Measurements from ENCODE around the gene NRCAM. TPM values are rescaled to one million over a fixed set of nuclear protein-coding genes. Genes with fewer than 3 reads are reported as not detected.

Gene NRCAM
- total RNA-seq, 2 experiments from 2014 or later = 3.4 to 7.0 TPM

DNA sequence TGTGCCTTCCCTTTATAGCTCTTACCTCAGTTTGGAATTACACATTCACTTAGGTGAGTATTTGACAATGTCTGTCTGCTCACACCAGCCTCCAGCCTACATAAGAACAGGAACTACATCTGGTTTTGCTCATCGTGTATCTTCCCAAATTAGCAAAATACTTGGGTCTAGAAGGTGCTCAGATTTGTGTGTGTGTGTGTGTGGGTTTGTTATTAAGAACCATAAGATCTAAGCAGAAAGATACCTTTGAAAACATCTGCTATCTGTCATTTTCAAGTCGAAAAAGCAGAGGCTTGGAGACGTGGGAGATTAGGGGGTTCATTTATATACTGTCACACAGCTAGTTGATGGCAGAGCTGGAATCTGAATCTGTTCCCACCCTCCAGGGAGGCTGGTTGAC lies 311.3 kb downstream of the NRCAM start:
- no peaks in the 10 kb centered on the region for H3K36me3 ChIP-seq (ENCODE audit: insufficient read depth, low read length)
- TF ChIP-seq, protein P1, sequence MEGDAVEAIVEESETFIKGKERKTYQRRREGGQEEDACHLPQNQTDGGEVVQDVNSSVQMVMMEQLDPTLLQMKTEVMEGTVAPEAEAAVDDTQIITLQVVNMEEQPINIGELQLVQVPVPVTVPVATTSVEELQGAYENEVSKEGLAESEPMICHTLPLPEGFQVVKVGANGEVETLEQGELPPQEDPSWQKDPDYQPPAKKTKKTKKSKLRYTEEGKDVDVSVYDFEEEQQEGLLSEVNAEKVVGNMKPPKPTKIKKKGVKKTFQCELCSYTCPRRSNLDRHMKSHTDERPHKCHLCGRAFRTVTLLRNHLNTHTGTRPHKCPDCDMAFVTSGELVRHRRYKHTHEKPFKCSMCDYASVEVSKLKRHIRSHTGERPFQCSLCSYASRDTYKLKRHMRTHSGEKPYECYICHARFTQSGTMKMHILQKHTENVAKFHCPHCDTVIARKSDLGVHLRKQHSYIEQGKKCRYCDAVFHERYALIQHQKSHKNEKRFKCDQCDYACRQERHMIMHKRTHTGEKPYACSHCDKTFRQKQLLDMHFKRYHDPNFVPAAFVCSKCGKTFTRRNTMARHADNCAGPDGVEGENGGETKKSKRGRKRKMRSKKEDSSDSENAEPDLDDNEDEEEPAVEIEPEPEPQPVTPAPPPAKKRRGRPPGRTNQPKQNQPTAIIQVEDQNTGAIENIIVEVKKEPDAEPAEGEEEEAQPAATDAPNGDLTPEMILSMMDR (IDR thresholded peaks at IDR 0.05) = no peak
- no peaks in the 10 kb centered on the region for H3K9me3 Mint-ChIP-seq
- peaks cover 9% of the 10 kb centered on the region for H3K27me3 Mint-ChIP-seq
- ATAC-seq (ENCODE audit: poor library complexity) = no peak
- no peak overlapping the region for H3K27ac Mint-ChIP-seq
- no peak overlapping the region for H3K27ac ChIP-seq (ENCODE audit: low read depth in 1 of 2, low read length in 2 of 2)
- intact Hi-C loops (cut with DNase I, micrococcal nuclease) = loop anchor here in 1 of 2 experiments (10.0 kb wide), 1 partner anchor 680 kb away; no protein-coding TSS in a partner anchor
- H3K4me1 Mint-ChIP-seq (ENCODE audit: low read depth) = no peaks in the 10 kb centered on the region
- no peak overlapping the region for H3K4me3 ChIP-seq (ENCODE audit: low read length)
- ChIA-PET CTCF (no interaction called here), POLR2A (no interaction called here)
- H3K4me1 ChIP-seq (ENCODE audit: insufficient read depth, low read length) = peaks cover 3% of the 10 kb centered on the region
- peaks cover 0 to 6% of the 10 kb centered on the region in 2 experiments for H3K27me3 ChIP-seq (ENCODE audit: control insufficient read depth in 1 of 2, insufficient read depth in 2 of 2, low read length in 2 of 2)
- H3K9me3 ChIP-seq (ENCODE audit: control insufficient read depth in 1 of 2, insufficient read depth in 1 of 2, low read length in 2 of 2) = no peaks in the 10 kb centered on the region
- DNase-seq = no peak
- no peak overlapping the region for H3K4me3 Mint-ChIP-seq
- no peaks in the 10 kb centered on the region for H3K36me3 Mint-ChIP-seq (ENCODE audit: low read depth)

DNA sequence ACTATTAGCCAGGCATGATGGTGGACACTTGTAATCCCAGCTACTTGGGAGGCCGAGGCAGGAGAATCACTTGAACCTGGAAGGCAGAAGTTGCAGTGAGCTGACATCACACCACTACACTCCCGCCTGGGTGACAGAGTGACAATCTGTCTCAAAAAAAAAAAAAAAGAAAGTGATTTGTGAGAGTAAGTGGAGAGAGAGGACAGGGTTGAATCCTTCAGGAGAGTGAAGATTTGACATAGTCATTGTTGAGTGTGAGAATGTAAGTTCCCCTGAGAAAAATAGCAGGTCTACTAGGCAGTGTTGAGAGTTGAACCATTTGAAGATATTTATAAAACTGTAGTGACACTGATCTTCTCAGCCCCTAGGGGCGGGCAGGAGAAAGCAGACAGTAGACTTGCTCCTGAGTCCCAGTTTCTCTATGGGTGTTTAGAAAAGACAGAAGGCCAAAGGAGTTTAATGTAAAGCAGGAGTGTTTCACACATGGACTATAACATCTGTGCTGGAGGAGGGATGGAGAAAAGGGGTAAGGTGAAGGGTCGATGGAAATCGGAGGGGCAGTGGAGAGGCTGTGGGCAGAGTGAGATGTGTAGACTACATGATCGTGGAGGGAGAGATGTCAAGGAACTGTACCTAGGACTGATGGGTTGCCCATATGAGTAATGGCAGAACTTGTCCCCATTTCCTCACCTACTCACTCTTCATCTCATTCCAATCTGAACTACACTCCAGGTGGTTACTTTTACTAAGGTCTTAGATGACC lies 312.4 kb downstream of the NRCAM start:
- no peak overlapping the region for H3K27ac ChIP-seq (ENCODE audit: low read depth in 1 of 2, low read length in 2 of 2)
- Mint-ChIP-seq H3K27ac (no peak overlapping the region), H3K36me3 (ENCODE audit: low read depth) (no peaks in the 10 kb centered on the region), H3K4me3 (no peak overlapping the region), H3K4me1 (ENCODE audit: low read depth) (no peaks in the 10 kb centered on the region), H3K27me3 (peaks cover 1% of the 10 kb centered on the region), H3K9me3 (no peaks in the 10 kb centered on the region)
- peaks cover 0 to 6% of the 10 kb centered on the region in 2 experiments for H3K27me3 ChIP-seq (ENCODE audit: control insufficient read depth in 1 of 2, insufficient read depth in 2 of 2, low read length in 2 of 2)
- ChIA-PET POLR2A (no interaction called here), CTCF (no interaction called here)
- TF ChIP-seq, protein P1 (IDR thresholded peaks at IDR 0.05) = no peak
- DNase-seq (no peak), ATAC-seq (ENCODE audit: poor library complexity) (no peak)
- no peaks in the 10 kb centered on the region for H3K9me3 ChIP-seq (ENCODE audit: control insufficient read depth in 1 of 2, insufficient read depth in 1 of 2, low read length in 2 of 2)
- no peak overlapping the region for H3K4me3 ChIP-seq (ENCODE audit: low read length)
- H3K36me3 ChIP-seq (ENCODE audit: insufficient read depth, low read length) = no peaks in the 10 kb centered on the region
- intact Hi-C loops (cut with DNase I, micrococcal nuclease) = loop anchor here in 1 of 2 experiments (2.0 to 10.0 kb wide), 2 partner anchors 679 to 997 kb away; no protein-coding TSS in a partner anchor
- H3K4me1 ChIP-seq (ENCODE audit: insufficient read depth, low read length) = peaks cover 3% of the 10 kb centered on the region

DNA sequence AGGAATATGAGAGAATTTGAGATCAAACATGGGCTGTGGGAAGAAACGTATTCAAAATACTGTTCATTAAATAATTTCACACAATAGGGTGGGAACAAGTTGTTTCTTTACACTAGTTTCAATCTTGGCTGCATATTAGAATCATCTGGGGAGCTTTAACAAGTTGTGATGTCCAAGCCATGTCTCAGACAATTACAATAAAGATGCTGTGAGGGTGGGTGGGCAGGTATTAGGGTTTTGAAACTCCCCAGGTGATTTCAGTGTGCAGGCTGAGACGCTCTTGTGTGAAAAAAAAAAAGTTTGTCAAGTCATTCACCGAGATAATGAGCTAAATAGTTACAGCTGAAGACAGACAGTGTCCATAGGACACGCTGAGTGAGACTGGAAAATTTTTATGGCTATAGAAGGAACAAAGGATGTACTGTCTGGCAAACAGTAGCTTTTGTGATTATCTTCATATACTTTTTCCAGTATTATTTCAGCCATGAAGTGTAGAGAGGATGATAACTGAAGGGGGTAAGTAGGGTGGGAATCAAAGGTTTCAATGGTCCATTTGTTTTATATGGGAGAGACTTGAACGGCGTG lies 313.5 kb downstream of the NRCAM start:
- Mint-ChIP-seq H3K36me3 (ENCODE audit: low read depth) (no peaks in the 10 kb centered on the region), H3K27me3 (no peaks in the 10 kb centered on the region), H3K4me1 (ENCODE audit: low read depth) (no peaks in the 10 kb centered on the region), H3K4me3 (no peak overlapping the region), H3K9me3 (no peaks in the 10 kb centered on the region), H3K27ac (no peak overlapping the region)
- Histone ChIP-seq H3K4me3 (ENCODE audit: low read length) (no peak overlapping the region), H3K27ac (ENCODE audit: low read depth in 1 of 2, low read length in 2 of 2) (no peak overlapping the region), H3K9me3 (ENCODE audit: control insufficient read depth in 1 of 2, insufficient read depth in 1 of 2, low read length in 2 of 2) (no peaks in the 10 kb centered on the region), H3K4me1 (ENCODE audit: insufficient read depth, low read length) (peaks cover 3% of the 10 kb centered on the region), H3K36me3 (ENCODE audit: insufficient read depth, low read length) (no peaks in the 10 kb centered on the region), H3K27me3 (ENCODE audit: control insufficient read depth in 1 of 2, insufficient read depth in 2 of 2, low read length in 2 of 2) (peaks cover 0 to 6% of the 10 kb centered on the region in 2 experiments)
- ChIA-PET POLR2A (no interaction called here), CTCF (no interaction called here)
- TF ChIP-seq, protein P1 (IDR thresholded peaks at IDR 0.05) = no peak
- intact Hi-C loops (cut with DNase I, micrococcal nuclease) = loop anchor here in 1 of 2 experiments (2.0 to 10.0 kb wide), 2 partner anchors 678 to 996 kb away; no protein-coding TSS in a partner anchor
- ATAC-seq (ENCODE audit: poor library complexity) (no peak), DNase-seq (no peak)
